ENCODE results near the gene BACH2. TPM values are rescaled to one million over a fixed set of nuclear protein-coding genes. Genes with fewer than 3 reads are reported as not detected.

Gene BACH2
- total RNA-seq, 4 donors from 2014 or later: 3.6 to 13.4 (median 7.5) TPM

GRCh38 chr6:90266905-90267621, 29.6 kb downstream of the BACH2 start:
- Histone ChIP-seq H3K36me3 (no peaks in the 10 kb centered on the region), H3K9me3 (no peaks in the 10 kb centered on the region), H3K27ac (no peak overlapping the region), H3K27me3 (no peaks in the 10 kb centered on the region), H3K4me3 (no peak overlapping the region), H3K4me1 (peaks cover 7 to 11% of the 10 kb centered on the region in 2 donors)
- in situ Hi-C loops (cut with MboI; ENCODE audit: low sequenced_read_pairs in 4 of 4) (no loop called here), intact Hi-C loops (cut with DNase I; ENCODE audit: low total_unique reads) (no loop called here)
- DNase-seq: no peak
- no peak for ATAC-seq
- TF ChIP-seq CTCF (IDR thresholded peaks at IDR 0.05 in 4 of 5, conservative IDR thresholded peaks at IDR 0.05 in 1 of 5) (no peak), POLR2A (IDR thresholded peaks at IDR 0.05) (no peak)

- no peak for ATAC-seq
- intact Hi-C loops (cut with DNase I; ENCODE audit: low total_unique reads) (no loop called here), in situ Hi-C loops (cut with MboI; ENCODE audit: low sequenced_read_pairs in 4 of 4) (no loop called here)
- Histone ChIP-seq H3K36me3 (no peaks in the 10 kb centered on the region), H3K4me3 (no peak overlapping the region), H3K4me1 (peaks cover 10% of the 10 kb centered on the region in 2 donors), H3K9me3 (no peaks in the 10 kb centered on the region), H3K27me3 (no peaks in the 10 kb centered on the region), H3K27ac (no peak overlapping the region)
- no peak for DNase-seq
- TF ChIP-seq CTCF (IDR thresholded peaks at IDR 0.05 in 4 of 5, conservative IDR thresholded peaks at IDR 0.05 in 1 of 5) (no peak), POLR2A (IDR thresholded peaks at IDR 0.05) (no peak)
Measured at GRCh38 chr6:90264561-90264960, 32.1 kb downstream of the BACH2 start.

GRCh38 chr6:90263633-90264032, 33.0 kb downstream of the BACH2 start:
- intact Hi-C loops (cut with DNase I; ENCODE audit: low total_unique reads) (no loop called here), in situ Hi-C loops (cut with MboI; ENCODE audit: low sequenced_read_pairs in 4 of 4) (no loop called here)
- peaks cover under 1 to 5% of the 10 kb centered on the region in 2 donors for H3K4me1 ChIP-seq
- DNase-seq (no peak), ATAC-seq (no peak)
- TF ChIP-seq POLR2A (IDR thresholded peaks at IDR 0.05) (no peak), CTCF (IDR thresholded peaks at IDR 0.05 in 4 of 5, conservative IDR thresholded peaks at IDR 0.05 in 1 of 5) (no peak)
- H3K4me3 ChIP-seq: no peak overlapping the region
- no peak overlapping the region for H3K27ac ChIP-seq
- H3K9me3 ChIP-seq: no peaks in the 10 kb centered on the region
- H3K36me3 ChIP-seq: no peaks in the 10 kb centered on the region
- no peaks in the 10 kb centered on the region for H3K27me3 ChIP-seq

- H3K4me1 ChIP-seq: peaks cover 0 to 4% of the 10 kb centered on the region in 2 donors
- H3K27me3 ChIP-seq: no peaks in the 10 kb centered on the region
- no peak for DNase-seq
- intact Hi-C loops (cut with DNase I; ENCODE audit: low total_unique reads) (loop anchor here (1.0 kb wide), 1 partner anchor 48 kb away; no protein-coding TSS in a partner anchor), in situ Hi-C loops (cut with MboI; ENCODE audit: low sequenced_read_pairs in 4 of 4) (no loop called here)
- TF ChIP-seq POLR2A (IDR thresholded peaks at IDR 0.05) (no peak), CTCF (IDR thresholded peaks at IDR 0.05 in 4 of 5, conservative IDR thresholded peaks at IDR 0.05 in 1 of 5) (no peak)
- H3K36me3 ChIP-seq: no peaks in the 10 kb centered on the region
- no peak for ATAC-seq
- no peak overlapping the region for H3K4me3 ChIP-seq
- H3K27ac ChIP-seq: no peak overlapping the region
- no peaks in the 10 kb centered on the region for H3K9me3 ChIP-seq
Measured at GRCh38 chr6:90261801-90262200, 34.8 kb downstream of the BACH2 start.

GRCh38 chr6:90257486-90257738, 39.2 kb downstream of the BACH2 start:
- Histone ChIP-seq H3K9me3 (no peaks in the 10 kb centered on the region), H3K36me3 (no peaks in the 10 kb centered on the region), H3K4me3 (no peak overlapping the region), H3K27me3 (no peaks in the 10 kb centered on the region), H3K27ac (no peak overlapping the region), H3K4me1 (peaks cover 9 to 10% of the 10 kb centered on the region in 2 donors)
- ATAC-seq (no peak), DNase-seq (no peak)
- in situ Hi-C loops (cut with MboI; ENCODE audit: low sequenced_read_pairs in 4 of 4) (no loop called here), intact Hi-C loops (cut with DNase I; ENCODE audit: low total_unique reads) (no loop called here)
- TF ChIP-seq POLR2A (IDR thresholded peaks at IDR 0.05) (no peak), CTCF (IDR thresholded peaks at IDR 0.05 in 4 of 5, conservative IDR thresholded peaks at IDR 0.05 in 1 of 5) (no peak)
